ENCODE measurements around the gene FNBP1L. TPM values are rescaled to one million over a fixed set of nuclear protein-coding genes. Genes with fewer than 3 reads are reported as not detected.

The FNBP1L gene
- total RNA-seq, 6 experiments from 2014 or later: 1.0 to 6.2 (median 1.2) TPM

- no peak for TF ChIP-seq CTCF (IDR thresholded peaks at IDR 0.05)
- DNase-seq: no peak
- Mint-ChIP-seq H3K27me3 (ENCODE audit: insufficient read depth) (peaks cover 1% of the 10 kb centered on the region), H3K27ac (peak overlapping the region; percentile 78), H3K9me3 (no peaks in the 10 kb centered on the region), H3K36me3 (ENCODE audit: low read depth) (peaks cover 10% of the 10 kb centered on the region), H3K4me3 (no peak overlapping the region), H3K4me1 (ENCODE audit: low read depth) (peaks cover 83% of the 10 kb centered on the region)
Observed at GRCh38 chr1:93599479-93599878, 151.6 kb downstream of the FNBP1L start.

GRCh38 chr1:93600663-93601062, 152.7 kb downstream of the FNBP1L start:
- Mint-ChIP-seq H3K27ac (no peak overlapping the region), H3K27me3 (ENCODE audit: insufficient read depth) (peaks cover 1% of the 10 kb centered on the region), H3K9me3 (no peaks in the 10 kb centered on the region), H3K4me1 (ENCODE audit: low read depth) (peaks cover 83% of the 10 kb centered on the region), H3K36me3 (ENCODE audit: low read depth) (peaks cover 16% of the 10 kb centered on the region), H3K4me3 (no peak overlapping the region)
- DNase-seq: no peak
- TF ChIP-seq CTCF (IDR thresholded peaks at IDR 0.05): no peak

GRCh38 chr1:93601686-93602085, 153.8 kb downstream of the FNBP1L start:
- Mint-ChIP-seq H3K4me1 (ENCODE audit: low read depth) (peaks cover 83% of the 10 kb centered on the region), H3K4me3 (no peak overlapping the region), H3K27ac (0 out of 2 replicates have a peak overlapping the region, but pooled peaks have one; percentile 43)

GRCh38 chr1:93602101-93602500, 154.2 kb downstream of the FNBP1L start:
- Mint-ChIP-seq H3K9me3 (no peaks in the 10 kb centered on the region), H3K36me3 (ENCODE audit: low read depth) (peaks cover 9% of the 10 kb centered on the region), H3K27ac (no peak overlapping the region), H3K4me1 (ENCODE audit: low read depth) (peaks cover 83% of the 10 kb centered on the region), H3K27me3 (ENCODE audit: insufficient read depth) (peaks cover 1% of the 10 kb centered on the region), H3K4me3 (no peak overlapping the region)
- no peak for TF ChIP-seq CTCF (IDR thresholded peaks at IDR 0.05)
- DNase-seq: no peak

More at GRCh38 chr1:93601686-93602085, 153.8 kb downstream of the FNBP1L start:
- no peaks in the 10 kb centered on the region for H3K9me3 Mint-ChIP-seq
- no peak for DNase-seq
- no peak for TF ChIP-seq CTCF (IDR thresholded peaks at IDR 0.05)
- H3K27me3 Mint-ChIP-seq (ENCODE audit: insufficient read depth): peaks cover 1% of the 10 kb centered on the region
- peaks cover 11% of the 10 kb centered on the region for H3K36me3 Mint-ChIP-seq (ENCODE audit: low read depth)

- Mint-ChIP-seq H3K4me1 (ENCODE audit: low read depth) (peaks cover 83% of the 10 kb centered on the region), H3K27ac (no peak overlapping the region), H3K9me3 (no peaks in the 10 kb centered on the region), H3K4me3 (no peak overlapping the region), H3K27me3 (ENCODE audit: insufficient read depth) (peaks cover 1% of the 10 kb centered on the region), H3K36me3 (ENCODE audit: low read depth) (peaks cover 9% of the 10 kb centered on the region)
- DNase-seq: no peak
- TF ChIP-seq CTCF (IDR thresholded peaks at IDR 0.05): no peak
Observed at GRCh38 chr1:93603106-93603505, 155.2 kb downstream of the FNBP1L start.

GRCh38 chr1:93603601-93604000, 155.7 kb downstream of the FNBP1L start:
- Mint-ChIP-seq H3K4me3 (no peak overlapping the region), H3K27me3 (ENCODE audit: insufficient read depth) (peaks cover 1% of the 10 kb centered on the region), H3K36me3 (ENCODE audit: low read depth) (peaks cover 9% of the 10 kb centered on the region), H3K4me1 (ENCODE audit: low read depth) (peaks cover 83% of the 10 kb centered on the region), H3K27ac (peak overlapping the region; percentile 85; the same call in 1 of the 2 replicates), H3K9me3 (no peaks in the 10 kb centered on the region)
- no peak for DNase-seq
- TF ChIP-seq CTCF (IDR thresholded peaks at IDR 0.05): no peak

Measured in HFFc6 (cell line).